HAP-1 (cell line): ENCODE measurements around the gene TREML1.
A peak's percentile ranks its signal among the peaks of the same experiment; 100 is the strongest.

ENCODE experiments used
- DNase-seq, 2 experiments: peaks; one replicate each; pipeline ENCODE4 v3.0.0-alpha.2; 2016 to 2020; ENCODE audit warnings: low spot score in 2 of 2
- H3K27me3 ChIP-seq: fragments of 250-450 bp; sonication (Bioruptor Pico); 2 replicates; pipeline ENCODE4 v1.5.1; 2020; ENCODE audit warnings: low read depth, mild to moderate bottlenecking, moderate library complexity
- H3K36me3 ChIP-seq: fragments of 250-450 bp; sonication (Bioruptor Pico); replicated peaks from 2 replicates; pipeline ENCODE4 v1.5.1; 2020; ENCODE audit warnings: mild to moderate bottlenecking
- H3K4me1 ChIP-seq: fragments of 250-450 bp; sonication (Bioruptor Pico); 2 replicates; pipeline ENCODE4 v1.5.1; 2020; ENCODE audit warnings: mild to moderate bottlenecking
- H3K4me3 ChIP-seq: fragments of 250-450 bp; sonication (Bioruptor Pico); 2 replicates; pipeline ENCODE4 v1.5.1; 2020; ENCODE audit warnings: mild to moderate bottlenecking, moderate library complexity
- H3K9me3 ChIP-seq: fragments of 250-450 bp; sonication (Bioruptor Pico); 2 replicates; pipeline ENCODE4 v1.5.1; 2020; ENCODE audit warnings: mild to moderate bottlenecking, moderate library complexity
- in situ Hi-C: fragments of 300-500 bp; cut with MboI; formaldehyde crosslinking; loops from 3 replicates; pipeline ENCODE4 v1.14.3; 2020; ENCODE audit warnings: low sequenced_read_pairs, inconsistent platforms, mixed read lengths

TREML1 gene

GRCh38 chr6:41187924-41188886 lies 34.1 kb upstream of the TREML1 start:
- in situ Hi-C loops, result no loop called here
- no peak for DNase-seq
- Histone ChIP-seq H3K4me3 (no peak overlapping the region), H3K4me1 (no peaks in the 10 kb centered on the region), H3K9me3 (0 out of 2 replicates have a peak, but pooled peaks cover 3% of the 10 kb centered on the region), H3K27me3 (no peaks in the 10 kb centered on the region), H3K36me3 (no peaks in the 10 kb centered on the region)

- Histone ChIP-seq H3K36me3 (no peaks in the 10 kb centered on the region), H3K27me3 (no peaks in the 10 kb centered on the region), H3K4me1 (no peaks in the 10 kb centered on the region), H3K4me3 (no peak overlapping the region), H3K9me3 (0 out of 2 replicates have a peak, but pooled peaks cover 3% of the 10 kb centered on the region)
- in situ Hi-C loops, result no loop called here
- no peak for DNase-seq
Observed at GRCh38 chr6:41186031-41186562, 31.9 kb upstream of the TREML1 start.

- in situ Hi-C loops, result no loop called here
- Histone ChIP-seq H3K36me3 (no peaks in the 10 kb centered on the region), H3K4me1 (no peaks in the 10 kb centered on the region), H3K4me3 (no peak overlapping the region), H3K27me3 (no peaks in the 10 kb centered on the region), H3K9me3 (0 out of 2 replicates have a peak, but pooled peaks cover 3% of the 10 kb centered on the region)
- DNase-seq, result no peak
Observed at GRCh38 chr6:41184761-41185160, 30.6 kb upstream of the TREML1 start.

- Histone ChIP-seq H3K4me1 (no peaks in the 10 kb centered on the region), H3K9me3 (no peaks in the 10 kb centered on the region), H3K4me3 (no peak overlapping the region), H3K36me3 (no peaks in the 10 kb centered on the region), H3K27me3 (peaks cover 2% of the 10 kb centered on the region; the same call in 1 of the 2 replicates)
- in situ Hi-C loops, result no loop called here
- peak; percentile 15 to 43 for DNase-seq
Observed at GRCh38 chr6:41182069-41183034, 28.2 kb upstream of the TREML1 start.

- H3K9me3 ChIP-seq, result no peaks in the 10 kb centered on the region
- DNase-seq, result no peak
- in situ Hi-C loops, result no loop called here
- H3K4me1 ChIP-seq, result no peaks in the 10 kb centered on the region
- no peaks in the 10 kb centered on the region for H3K36me3 ChIP-seq
- no peak overlapping the region for H3K4me3 ChIP-seq
- H3K27me3 ChIP-seq, result peaks cover 2% of the 10 kb centered on the region; the same call in 1 of the 2 replicates
Observed at GRCh38 chr6:41181566-41181965, 27.4 kb upstream of the TREML1 start.

GRCh38 chr6:41179163-41179562 lies 25.0 kb upstream of the TREML1 start:
- in situ Hi-C loops, result no loop called here
- Histone ChIP-seq H3K4me1 (no peaks in the 10 kb centered on the region), H3K36me3 (no peaks in the 10 kb centered on the region), H3K27me3 (peaks cover 2% of the 10 kb centered on the region), H3K4me3 (no peak overlapping the region), H3K9me3 (no peaks in the 10 kb centered on the region)
- no peak for DNase-seq

GRCh38 chr6:41177695-41178094 lies 23.5 kb upstream of the TREML1 start:
- Histone ChIP-seq H3K4me1 (no peaks in the 10 kb centered on the region), H3K27me3 (peaks cover 2% of the 10 kb centered on the region), H3K36me3 (no peaks in the 10 kb centered on the region), H3K9me3 (no peaks in the 10 kb centered on the region), H3K4me3 (no peak overlapping the region)
- no peak for DNase-seq
- in situ Hi-C loops, result no loop called here

- Histone ChIP-seq H3K4me1 (no peaks in the 10 kb centered on the region), H3K9me3 (no peaks in the 10 kb centered on the region), H3K36me3 (no peaks in the 10 kb centered on the region), H3K4me3 (no peak overlapping the region), H3K27me3 (peaks cover 2% of the 10 kb centered on the region)
- in situ Hi-C loops, result no loop called here
- no peak for DNase-seq
Observed at GRCh38 chr6:41177287-41177686, 23.1 kb upstream of the TREML1 start.

GRCh38 chr6:41176189-41176588 lies 22.0 kb upstream of the TREML1 start:
- no peaks in the 10 kb centered on the region for H3K36me3 ChIP-seq
- no peaks in the 10 kb centered on the region for H3K4me1 ChIP-seq
- no peak for DNase-seq
- H3K27me3 ChIP-seq, result peaks cover 2% of the 10 kb centered on the region
- H3K4me3 ChIP-seq, result no peak overlapping the region
- H3K9me3 ChIP-seq, result no peaks in the 10 kb centered on the region
- in situ Hi-C loops, result no loop called here

GRCh38 chr6:41175084-41175483 lies 20.9 kb upstream of the TREML1 start:
- H3K4me1 ChIP-seq, result no peaks in the 10 kb centered on the region
- in situ Hi-C loops, result no loop called here
- H3K27me3 ChIP-seq, result peaks cover 2% of the 10 kb centered on the region
- H3K9me3 ChIP-seq, result no peaks in the 10 kb centered on the region
- no peaks in the 10 kb centered on the region for H3K36me3 ChIP-seq
- no peak for DNase-seq
- H3K4me3 ChIP-seq, result no peak overlapping the region

GRCh38 chr6:41174610-41175009 lies 20.5 kb upstream of the TREML1 start:
- DNase-seq, result no peak
- Histone ChIP-seq H3K36me3 (no peaks in the 10 kb centered on the region), H3K4me3 (no peak overlapping the region), H3K4me1 (no peaks in the 10 kb centered on the region), H3K9me3 (no peaks in the 10 kb centered on the region), H3K27me3 (peaks cover 2% of the 10 kb centered on the region)
- in situ Hi-C loops, result no loop called here

GRCh38 chr6:41171908-41172307 lies 17.8 kb upstream of the TREML1 start:
- Histone ChIP-seq H3K27me3 (no peaks in the 10 kb centered on the region; the same call in 1 of the 2 replicates), H3K4me1 (no peaks in the 10 kb centered on the region), H3K9me3 (no peaks in the 10 kb centered on the region), H3K4me3 (no peak overlapping the region), H3K36me3 (no peaks in the 10 kb centered on the region)
- DNase-seq, result no peak
- in situ Hi-C loops, result no loop called here

GRCh38 chr6:41170547-41171160 lies 16.5 kb upstream of the TREML1 start:
- no peaks in the 10 kb centered on the region for H3K9me3 ChIP-seq
- in situ Hi-C loops, result no loop called here
- no peaks in the 10 kb centered on the region for H3K4me1 ChIP-seq
- H3K36me3 ChIP-seq, result no peaks in the 10 kb centered on the region
- no peak for DNase-seq
- H3K27me3 ChIP-seq, result no peaks in the 10 kb centered on the region; the same call in 1 of the 2 replicates
- no peak overlapping the region for H3K4me3 ChIP-seq
